ENCODE measurements around the gene ABCD2. TPM values are rescaled to one million over a fixed set of nuclear protein-coding genes. Genes with fewer than 3 reads are reported as not detected.

The ABCD2 gene
- total RNA-seq, 1 experiment from 2014 or later, result not detected

DNA sequence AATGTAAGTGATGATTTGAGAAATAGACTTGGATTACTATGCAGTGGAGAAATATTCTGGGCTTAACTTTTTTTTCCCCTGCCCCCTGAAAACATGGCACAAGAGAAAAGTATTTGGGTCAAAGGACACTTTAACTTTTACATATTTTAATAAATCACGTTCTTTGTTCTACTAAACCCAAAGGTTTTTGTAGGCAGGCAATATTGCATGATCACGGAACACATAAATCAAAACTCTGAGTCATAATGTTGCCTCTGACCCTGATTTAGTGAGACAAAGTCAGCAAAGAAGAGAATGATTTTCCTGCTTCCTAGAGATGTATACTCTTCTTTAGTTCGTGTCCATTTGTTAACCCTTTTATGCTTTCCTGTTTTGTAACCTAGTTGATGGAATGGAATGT, 38.0 kb downstream of the ABCD2 start:
- Mint-ChIP-seq H3K27ac (no peak overlapping the region), H3K27me3 (ENCODE audit: low read depth) (no peaks in the 10 kb centered on the region)
- H4K5ac ChIP-seq (ENCODE audit: insufficient read length, low read depth, low read length), result no peak overlapping the region

More for the DNA sequence above, 38.0 kb downstream of the ABCD2 start:
- Histone ChIP-seq H4K91ac (ENCODE audit: insufficient read length, low read depth, low read length) (no peak overlapping the region), H2BK20ac (ENCODE audit: low read depth, low read length, poor library complexity, severe bottlenecking) (no peak overlapping the region), H2BK12ac (ENCODE audit: insufficient read length, low read depth, low read length) (no peak overlapping the region), H3K4me1 (ENCODE audit: insufficient read depth, low read length) (no peaks in the 10 kb centered on the region), H2AFZ (ENCODE audit: low read length) (no peak overlapping the region), H3K23ac (ENCODE audit: insufficient read length, low read depth, low read length) (no peak overlapping the region), H3K4ac (ENCODE audit: low read depth, low read length) (no peak overlapping the region), H3K9me3 (ENCODE audit: control insufficient read depth, low read depth, low read length) (no peaks in the 10 kb centered on the region), H3K14ac (ENCODE audit: insufficient read depth, low read length) (no peak overlapping the region), H3K4me2 (ENCODE audit: insufficient read depth, insufficient read length, low read length) (no peak overlapping the region), H3K79me2 (ENCODE audit: insufficient read depth, low read length) (no peaks in the 10 kb centered on the region), H3K23me2 (ENCODE audit: insufficient read length, low read depth, low read length, poor library complexity, severe bottlenecking) (no peaks in the 10 kb centered on the region), H2BK15ac (ENCODE audit: low read depth, low read length) (no peak overlapping the region), H3K27ac (ENCODE audit: insufficient read length, low read depth, low read length) (no peak overlapping the region), H3K56ac (ENCODE audit: insufficient read length, low read depth, low read length) (no peak overlapping the region), H2BK120ac (ENCODE audit: low read depth, low read length, poor library complexity, severe bottlenecking) (no peak overlapping the region), H2AK5ac (ENCODE audit: insufficient read length, low read length) (no peak overlapping the region), H3K79me1 (ENCODE audit: insufficient read depth, low read depth, low read length, poor library complexity, severe bottlenecking) (no peaks in the 10 kb centered on the region), H3K18ac (ENCODE audit: insufficient read length, low read depth, low read length) (no peak overlapping the region), H4K20me1 (ENCODE audit: control insufficient read depth, insufficient read depth, insufficient read length) (no peaks in the 10 kb centered on the region), H2BK5ac (ENCODE audit: insufficient read length, low read length) (no peak overlapping the region), H3T11ph (ENCODE audit: low read length) (no peak overlapping the region), H4K8ac (replicated peaks; ENCODE audit: insufficient read length, low read depth, low read length) (no peak overlapping the region), H3K9ac (ENCODE audit: extremely low read depth, insufficient read length, low read length) (no peak overlapping the region), H3K27me3 (ENCODE audit: insufficient read depth, low read length) (no peaks in the 10 kb centered on the region)
- Mint-ChIP-seq H3K36me3 (ENCODE audit: insufficient read depth in 1 of 3, low read depth in 3 of 3) (no peaks in the 10 kb centered on the region), H3K9me3 (no peaks in the 10 kb centered on the region; a peak in 1 of 5 replicates), H3K4me3 (no peak overlapping the region), H3K4me1 (peaks cover 0 to 3% of the 10 kb centered on the region in 2 experiments; a peak in 2 of 4 replicates)
- WGBS (ENCODE audit: extremely low coverage, insufficient read length, low lambda C conversion rate), result no CpG with 5 or more reads among the region's 3 CpGs
- DNase-seq, result no peak
- TF ChIP-seq, protein P1, sequence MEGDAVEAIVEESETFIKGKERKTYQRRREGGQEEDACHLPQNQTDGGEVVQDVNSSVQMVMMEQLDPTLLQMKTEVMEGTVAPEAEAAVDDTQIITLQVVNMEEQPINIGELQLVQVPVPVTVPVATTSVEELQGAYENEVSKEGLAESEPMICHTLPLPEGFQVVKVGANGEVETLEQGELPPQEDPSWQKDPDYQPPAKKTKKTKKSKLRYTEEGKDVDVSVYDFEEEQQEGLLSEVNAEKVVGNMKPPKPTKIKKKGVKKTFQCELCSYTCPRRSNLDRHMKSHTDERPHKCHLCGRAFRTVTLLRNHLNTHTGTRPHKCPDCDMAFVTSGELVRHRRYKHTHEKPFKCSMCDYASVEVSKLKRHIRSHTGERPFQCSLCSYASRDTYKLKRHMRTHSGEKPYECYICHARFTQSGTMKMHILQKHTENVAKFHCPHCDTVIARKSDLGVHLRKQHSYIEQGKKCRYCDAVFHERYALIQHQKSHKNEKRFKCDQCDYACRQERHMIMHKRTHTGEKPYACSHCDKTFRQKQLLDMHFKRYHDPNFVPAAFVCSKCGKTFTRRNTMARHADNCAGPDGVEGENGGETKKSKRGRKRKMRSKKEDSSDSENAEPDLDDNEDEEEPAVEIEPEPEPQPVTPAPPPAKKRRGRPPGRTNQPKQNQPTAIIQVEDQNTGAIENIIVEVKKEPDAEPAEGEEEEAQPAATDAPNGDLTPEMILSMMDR (conservative IDR thresholded peaks at IDR 0.05), result no peak

Data from H9 (cell line).